NCI-H1417 (cell line): ENCODE results near the gene HOMER2.
A peak's percentile ranks its signal among the peaks of the same experiment; 100 is the strongest.
"Not testable (repeated sequence)": the region's sequence is repeated elsewhere in the genome, so short reads cannot be mapped to it uniquely, and the experiment has no call there.

Source experiments
- DNase-seq, 3 experiments: peaks; one replicate each; lab custom pipeline; 2025; lab: John Stamatoyannopoulos, UW

HOMER2 gene

DNA sequence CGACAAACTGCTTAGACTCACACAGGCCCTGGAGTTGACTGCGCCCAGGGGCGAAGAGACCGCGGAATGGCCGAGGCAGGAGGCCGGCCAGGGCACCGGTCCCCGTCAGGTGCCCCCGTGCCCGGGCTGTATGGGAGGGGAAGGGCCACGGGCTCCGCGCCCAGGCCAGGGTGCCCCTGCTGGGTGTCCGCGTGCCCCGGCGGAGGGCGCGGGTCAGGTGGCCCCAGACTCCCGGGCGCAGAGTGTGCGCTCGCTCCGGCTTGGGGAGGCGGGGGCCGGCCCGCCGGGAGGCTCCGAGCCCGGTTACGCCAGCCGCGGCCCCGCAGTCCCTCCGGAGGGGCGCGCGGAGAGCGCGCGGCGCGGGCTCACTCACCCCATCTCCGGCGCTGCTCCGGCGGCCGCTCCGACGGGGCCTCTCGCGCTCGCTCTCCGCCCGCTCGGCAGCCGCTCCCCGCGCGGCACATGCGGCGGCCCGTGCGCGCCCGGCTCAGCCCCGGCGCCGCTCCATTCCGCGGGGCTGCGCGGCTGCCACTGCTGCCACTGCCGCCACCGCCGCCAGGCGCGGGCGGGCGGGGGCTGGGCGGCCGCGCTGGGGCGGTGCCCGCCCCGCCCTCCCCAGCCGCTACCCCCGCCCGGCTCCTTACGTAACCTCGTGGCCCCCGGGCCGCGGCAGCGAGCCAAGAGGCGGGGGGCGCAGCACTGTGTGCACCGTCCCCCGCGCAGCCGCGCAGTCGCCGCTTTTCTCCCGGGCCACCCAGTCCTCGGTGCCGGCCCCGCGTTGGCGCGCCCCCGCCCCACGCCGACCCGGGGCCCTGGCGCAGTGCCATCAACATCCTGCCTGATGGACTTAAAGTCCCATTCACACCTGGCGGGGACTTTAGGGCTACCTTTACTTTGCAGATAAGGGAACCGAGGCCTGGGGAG, at the start of gene HOMER2:
HOMER2 (minus strand) TSS at position 563 of the 924 bp plus-strand sequence; CDS start at position 378, 185 bp downstream.
- DNase-seq = peak in 2 of 3 experiments; percentile 78 to 82

DNA sequence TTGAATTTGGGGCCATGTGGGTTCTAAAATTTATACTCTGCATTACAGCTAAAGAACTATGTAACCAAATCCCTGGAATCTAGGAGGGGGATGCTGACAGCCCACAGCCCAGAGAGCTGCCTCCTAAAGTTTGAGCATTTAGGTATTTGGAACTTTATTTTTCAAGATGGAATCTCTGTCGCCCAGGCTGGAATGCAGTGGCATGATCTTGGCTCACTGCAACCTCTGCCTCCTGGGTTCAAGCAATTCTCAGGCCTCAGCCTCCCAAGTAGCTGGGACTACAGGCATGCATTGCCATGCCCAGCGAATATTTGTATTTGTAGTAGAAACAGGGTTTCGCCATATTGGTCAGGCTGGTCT, 48.1 kb upstream of the HOMER2 start:
- DNase-seq = not testable (repeated sequence)

GRCh38 chr15:82999905-83000671, 47.6 kb upstream of the HOMER2 start:
- DNase-seq = peak; percentile 25 to 68 (median 29)

DNA sequence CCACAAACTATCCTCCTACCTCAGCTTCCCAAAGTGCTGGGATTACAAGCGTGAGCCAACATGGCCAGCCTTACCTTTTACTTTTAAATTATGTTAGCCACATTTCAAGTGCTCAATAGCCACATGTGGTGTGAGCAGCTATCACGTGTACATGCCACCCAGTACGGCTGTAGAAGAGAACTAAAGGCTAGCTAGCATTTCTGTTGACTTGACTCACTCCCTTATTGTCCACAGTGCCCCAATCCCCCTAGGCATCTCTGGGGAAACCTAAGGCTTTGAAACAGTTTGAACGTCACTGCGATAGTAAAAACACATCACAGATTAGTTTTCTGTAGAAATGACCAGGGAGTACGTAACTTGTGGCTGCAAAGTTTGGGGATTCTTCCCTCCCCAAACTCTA, 46.9 kb upstream of the HOMER2 start:
- no peak for DNase-seq

GRCh38 chr15:82995938-82996337, 43.4 kb upstream of the HOMER2 start:
- DNase-seq = no peak

DNA sequence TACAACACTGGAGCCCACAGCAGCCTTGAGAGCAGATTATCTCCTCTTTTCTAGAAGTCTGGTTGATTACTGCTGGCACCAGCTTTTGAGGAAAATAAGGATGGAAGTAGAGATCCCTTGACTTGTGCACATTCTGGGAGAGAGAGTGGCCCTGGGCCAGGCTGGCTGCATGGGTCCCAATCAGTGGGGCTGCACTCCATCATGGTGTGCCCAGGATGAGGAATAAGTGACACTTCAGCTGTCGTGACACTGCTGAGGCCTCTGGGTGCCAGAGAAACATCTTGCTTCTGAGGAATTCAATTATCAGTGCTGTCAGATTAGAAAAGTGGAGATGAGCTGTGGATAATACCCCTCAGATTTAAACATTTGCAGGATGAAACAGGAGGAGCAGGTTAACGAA, 42.6 kb upstream of the HOMER2 start:
- no peak for DNase-seq

DNA sequence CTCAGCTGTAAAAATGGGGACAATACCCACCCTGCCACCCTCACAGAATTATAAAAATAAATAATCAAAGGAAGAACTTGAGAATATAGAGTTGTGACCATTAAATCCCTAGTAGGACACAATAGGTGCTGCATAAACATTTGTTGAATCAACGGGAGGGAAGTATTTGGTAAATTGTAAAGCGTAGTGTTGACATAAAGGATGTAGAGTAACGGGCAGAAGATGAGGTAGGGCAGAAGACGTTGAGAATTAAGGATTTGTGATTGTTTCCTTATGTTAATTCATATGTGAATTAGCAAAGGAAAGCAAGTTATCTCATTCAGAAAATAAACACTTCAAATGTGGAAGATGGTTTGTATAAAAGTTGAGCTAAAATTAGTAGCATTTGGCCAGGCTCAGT, 40.6 kb upstream of the HOMER2 start:
- DNase-seq = no peak

GRCh38 chr15:82992436-82992998, 40.0 kb upstream of the HOMER2 start:
- DNase-seq = no peak

DNA sequence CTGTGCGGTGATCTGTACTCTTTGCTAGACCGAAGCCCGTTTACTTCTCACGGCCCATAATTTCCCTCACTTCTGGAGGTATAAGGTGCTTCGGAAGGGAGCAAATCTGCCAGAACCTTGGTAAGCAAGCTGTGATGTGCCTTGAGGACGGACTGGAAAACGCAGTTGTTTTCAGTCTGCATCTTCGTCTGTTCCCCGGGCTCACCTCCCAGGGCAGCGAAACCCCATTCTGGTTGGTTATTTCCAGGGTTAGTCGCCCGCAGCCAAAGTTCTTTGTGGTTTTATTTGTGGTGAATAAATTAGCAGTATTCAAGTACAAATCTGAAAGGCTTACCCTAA, 33.9 kb upstream of the HOMER2 start:
- no peak for DNase-seq

GRCh38 chr15:82985688-82986441, 33.3 kb upstream of the HOMER2 start, which contains the start of gene RAMAC:
Gene RAMAC, plus strand, starts transcription at chr15:82986210. Its CDS starts 2,809 bp downstream, at chr15:82989019.
- peak; percentile 93 to 99 (median 97) for DNase-seq

DNA sequence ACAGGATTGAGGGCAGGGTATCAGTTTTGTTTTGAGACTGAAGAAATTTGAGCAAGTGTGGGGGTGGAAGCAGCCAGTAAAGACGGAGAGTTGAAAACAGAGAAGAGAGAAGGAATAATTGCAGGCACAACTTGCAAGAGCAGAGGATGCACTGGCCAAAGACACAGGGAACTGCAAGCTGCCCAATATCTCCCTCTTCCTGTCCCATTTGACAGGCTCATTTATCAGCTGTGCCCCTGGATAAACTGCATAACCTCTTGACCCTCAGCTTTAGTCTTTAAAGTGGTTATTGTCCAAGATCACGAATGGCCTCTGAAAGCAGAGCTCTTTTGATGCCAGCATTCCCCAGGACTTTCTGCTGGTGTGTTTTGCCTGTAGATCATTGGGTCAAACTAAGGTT, 28.5 kb upstream of the HOMER2 start:
- no peak for DNase-seq

DNA sequence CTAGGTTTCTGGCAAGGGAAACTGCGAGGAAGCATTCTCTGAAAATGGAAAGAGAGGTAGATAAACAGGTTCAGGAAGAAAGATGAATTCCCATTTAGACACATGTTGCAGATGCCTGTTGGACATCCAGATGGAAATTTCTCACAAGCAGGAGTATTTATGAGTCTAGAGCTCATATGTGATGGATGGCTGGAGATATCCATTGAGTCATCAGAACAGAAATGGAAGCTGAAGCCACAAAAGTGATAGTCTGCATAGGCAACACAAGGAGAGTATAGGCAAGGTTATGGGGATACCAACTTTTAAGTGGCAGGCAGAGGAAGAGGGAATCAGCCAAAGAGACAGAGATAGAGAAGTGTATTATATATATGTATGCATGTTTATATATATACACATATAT, 27.2 kb upstream of the HOMER2 start:
- no peak for DNase-seq

DNA sequence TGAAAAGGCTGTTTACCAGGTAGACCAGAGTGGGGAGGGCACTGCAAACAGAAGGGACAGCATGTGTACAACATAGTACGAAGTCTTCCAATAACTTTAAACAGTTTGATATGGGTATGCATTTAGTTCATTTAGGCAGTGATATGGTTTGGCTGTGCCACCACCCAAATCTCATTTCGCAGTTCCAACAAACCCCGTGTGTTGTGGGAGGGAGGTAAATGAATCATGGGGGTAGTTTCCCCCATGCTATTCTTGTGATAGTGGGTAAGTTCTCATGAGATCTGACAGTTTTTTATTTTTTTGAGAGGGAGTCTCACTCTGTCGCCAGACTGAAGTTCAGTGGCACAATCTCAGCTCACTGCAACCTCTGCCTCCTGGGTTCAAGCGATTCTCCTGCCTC, 25.9 kb upstream of the HOMER2 start:
- DNase-seq = no peak

DNA sequence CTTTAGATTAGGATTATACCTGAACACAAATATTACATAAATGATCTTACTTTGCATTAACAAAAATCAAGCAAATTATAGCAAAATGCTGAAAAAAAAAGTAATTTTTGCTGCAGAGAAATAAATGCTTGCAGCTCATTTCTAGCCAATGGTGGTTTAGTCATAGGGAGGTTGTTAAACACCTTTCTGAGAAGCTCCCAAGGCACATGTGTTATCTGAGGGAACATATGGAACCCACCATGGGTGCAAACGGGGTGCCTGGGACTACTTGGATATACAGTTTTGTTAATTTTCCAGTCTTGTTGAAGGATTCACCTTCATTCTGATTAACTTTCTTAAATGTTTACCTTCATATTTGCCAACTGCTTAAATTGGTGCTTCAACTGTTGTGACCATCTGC, 24.6 kb upstream of the HOMER2 start:
- no peak for DNase-seq

GRCh38 chr15:82972990-82973389, 20.5 kb upstream of the HOMER2 start:
- no peak for DNase-seq

DNA sequence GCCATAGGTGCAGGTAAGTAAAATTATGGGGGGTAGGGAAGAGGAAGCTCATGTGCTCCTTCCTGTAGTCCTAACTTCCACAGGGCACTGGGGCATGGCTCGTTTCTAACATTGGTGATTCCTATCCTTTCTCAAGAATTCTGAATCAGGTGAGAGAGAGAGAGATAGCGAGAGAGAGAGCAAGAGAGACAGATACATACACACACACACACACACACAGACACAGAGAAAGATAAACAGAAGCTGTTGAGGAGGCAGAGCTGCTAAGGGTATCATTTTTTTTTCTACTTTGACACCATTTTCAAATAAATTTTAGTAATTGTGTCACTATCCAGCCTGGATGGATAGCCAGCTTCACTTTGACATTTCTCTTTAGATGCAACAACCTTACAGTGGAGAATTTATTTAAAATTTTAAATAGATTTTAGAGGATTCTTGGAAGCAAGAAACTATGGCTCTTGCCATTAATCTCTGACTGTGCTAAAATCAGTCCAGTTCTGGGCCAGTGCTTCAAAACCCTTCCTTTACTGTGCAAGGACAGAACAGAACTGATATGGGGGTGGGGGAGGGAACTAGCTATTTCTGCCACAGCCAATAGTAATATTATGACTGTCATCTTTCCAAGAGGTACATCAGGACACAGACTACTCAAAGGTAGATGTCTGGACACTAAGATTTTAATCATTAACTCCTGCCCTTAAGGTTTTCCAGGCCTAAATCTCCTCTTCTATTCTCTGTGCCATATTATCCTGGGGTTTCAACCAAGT, 18.9 kb upstream of the HOMER2 start:
- DNase-seq = no peak

- no peak for DNase-seq
Measured at GRCh38 chr15:82970696-82971095, 18.2 kb upstream of the HOMER2 start.

DNA sequence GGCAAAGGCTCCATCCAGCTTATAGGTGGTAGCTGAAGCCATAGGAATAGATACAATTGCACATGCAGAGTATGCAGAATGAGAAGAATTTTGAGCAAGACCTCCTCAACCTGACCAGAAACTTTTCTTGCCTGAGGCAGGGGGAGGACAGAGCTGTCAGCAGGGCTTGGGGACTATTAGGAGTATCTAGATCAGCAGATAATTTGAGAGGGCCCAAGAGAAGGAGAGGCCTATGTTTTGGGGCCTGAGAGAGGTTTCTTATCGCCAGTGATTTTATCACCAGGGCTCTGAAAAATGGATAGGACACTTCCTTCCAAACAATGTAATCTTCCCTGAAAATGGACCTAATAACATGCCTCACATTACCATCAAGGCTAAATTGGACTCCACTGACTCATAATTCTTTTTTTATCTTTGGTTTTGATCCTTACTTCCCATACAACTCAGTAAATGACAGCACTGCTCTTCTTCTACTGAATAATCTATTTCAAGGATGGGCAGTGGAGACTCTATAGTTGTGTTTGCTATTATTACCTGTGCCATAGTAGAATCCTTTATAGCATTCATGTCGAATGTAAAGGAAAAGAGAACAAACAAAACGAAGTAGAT, 17.7 kb upstream of the HOMER2 start:
- DNase-seq = no peak

- DNase-seq = no peak
Measured at GRCh38 chr15:82969353-82969752, 16.8 kb upstream of the HOMER2 start.

DNA sequence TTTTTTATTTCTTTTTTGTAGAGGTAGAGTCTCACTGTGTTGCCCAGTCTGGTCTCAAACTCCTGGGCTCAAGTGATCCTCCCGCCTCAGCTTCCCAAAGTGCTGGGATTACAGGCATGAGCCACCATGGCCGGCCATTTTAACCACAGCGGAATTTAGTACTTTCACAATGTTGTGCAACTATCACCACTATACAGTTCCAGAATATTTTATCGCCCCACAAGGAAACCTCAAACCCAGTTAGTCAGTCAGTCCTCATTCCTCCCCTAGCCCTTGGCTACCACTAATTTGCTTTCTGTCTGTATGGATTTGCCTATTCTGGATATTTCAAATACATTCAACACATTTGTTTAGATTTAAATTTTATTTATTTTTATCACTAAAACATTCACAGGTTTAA, 15.5 kb upstream of the HOMER2 start:
- no peak for DNase-seq

DNA sequence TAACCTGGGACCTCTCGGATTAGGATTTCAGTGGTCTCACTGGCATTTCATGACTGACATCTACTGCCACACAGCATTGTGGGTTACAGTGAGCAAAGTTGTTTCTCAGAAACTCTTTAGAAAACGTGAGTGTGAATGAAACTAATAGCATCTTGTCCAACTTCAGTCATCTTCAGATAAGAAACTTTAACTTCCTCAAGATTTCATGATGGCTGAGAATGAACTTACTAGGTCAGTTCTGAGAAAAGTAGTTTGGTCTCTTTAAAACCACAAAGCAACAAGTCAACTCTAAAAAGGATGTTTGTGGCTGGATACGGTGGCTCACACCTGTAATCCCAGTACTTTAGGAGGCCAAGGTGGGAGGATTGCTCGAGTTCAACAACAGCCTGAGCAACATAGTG, 14.2 kb upstream of the HOMER2 start:
- no peak for DNase-seq
